SK-N-SH treated with all-trans-retinoic acid at 6 μM for 48 hours (cell line): ENCODE results near the gene GPC5.

ENCODE experiments used
- CREB5 ChIP-seq: fragments of 250-450 bp; sonication (Bioruptor Pico); IDR thresholded peaks from 2 replicates; pipeline ENCODE4 v1.5.1; 2020; ENCODE audit warnings: low read depth, mild to moderate bottlenecking, moderate library complexity
- OSR1 ChIP-seq: fragments of 250-450 bp; sonication (Bioruptor Pico); IDR thresholded peaks from 2 replicates; pipeline ENCODE4 v1.8.0; 2022; ENCODE audit warnings: moderate library complexity, mild to moderate bottlenecking, inconsistent platforms
- TOX ChIP-seq: fragments of 250-450 bp; sonication (Bioruptor Pico); IDR thresholded peaks from 2 replicates; pipeline ENCODE4 v1.8.0; 2021; ENCODE audit warnings: mild to moderate bottlenecking, moderate library complexity, borderline replicate concordance
- ZFP3 ChIP-seq: fragments of 250-450 bp; sonication (Bioruptor Pico); IDR thresholded peaks from 2 replicates; pipeline ENCODE4 v1.5.0; 2020; ENCODE audit warnings: mild to moderate bottlenecking, moderate library complexity
- ZFP30 ChIP-seq: fragments of 450-650 bp; formaldehyde crosslinking; IDR thresholded peaks from 2 replicates; pipeline ENCODE4 v1.5.0; 2022; ENCODE audit warnings: mild to moderate bottlenecking, moderate library complexity
- TF ChIP-seq, protein P1 (sequence below): fragments of 250-450 bp; sonication (Bioruptor Pico); IDR thresholded peaks from 2 replicates; pipeline ENCODE4 v1.5.0; 2020; ENCODE audit warnings: mild to moderate bottlenecking, moderate library complexity
- TF ChIP-seq, protein P2 (sequence below): fragments of 250-450 bp; sonication (Bioruptor Pico); IDR thresholded peaks from 2 replicates; pipeline ENCODE4 v1.8.0; 2020; ENCODE audit warnings: mild to moderate bottlenecking, moderate library complexity, borderline replicate concordance

GRCh38 chr13:91564396-91564795, 166.0 kb downstream of the GPC5 start:
- TF ChIP-seq ZFP30 (no peak), OSR1 (no peak), CREB5 (CRISPR knock-in tag) (no peak), ZFP3 (CRISPR knock-in tag) (no peak), TOX (CRISPR knock-in tag) (no peak)
- TF ChIP-seq, protein P1, sequence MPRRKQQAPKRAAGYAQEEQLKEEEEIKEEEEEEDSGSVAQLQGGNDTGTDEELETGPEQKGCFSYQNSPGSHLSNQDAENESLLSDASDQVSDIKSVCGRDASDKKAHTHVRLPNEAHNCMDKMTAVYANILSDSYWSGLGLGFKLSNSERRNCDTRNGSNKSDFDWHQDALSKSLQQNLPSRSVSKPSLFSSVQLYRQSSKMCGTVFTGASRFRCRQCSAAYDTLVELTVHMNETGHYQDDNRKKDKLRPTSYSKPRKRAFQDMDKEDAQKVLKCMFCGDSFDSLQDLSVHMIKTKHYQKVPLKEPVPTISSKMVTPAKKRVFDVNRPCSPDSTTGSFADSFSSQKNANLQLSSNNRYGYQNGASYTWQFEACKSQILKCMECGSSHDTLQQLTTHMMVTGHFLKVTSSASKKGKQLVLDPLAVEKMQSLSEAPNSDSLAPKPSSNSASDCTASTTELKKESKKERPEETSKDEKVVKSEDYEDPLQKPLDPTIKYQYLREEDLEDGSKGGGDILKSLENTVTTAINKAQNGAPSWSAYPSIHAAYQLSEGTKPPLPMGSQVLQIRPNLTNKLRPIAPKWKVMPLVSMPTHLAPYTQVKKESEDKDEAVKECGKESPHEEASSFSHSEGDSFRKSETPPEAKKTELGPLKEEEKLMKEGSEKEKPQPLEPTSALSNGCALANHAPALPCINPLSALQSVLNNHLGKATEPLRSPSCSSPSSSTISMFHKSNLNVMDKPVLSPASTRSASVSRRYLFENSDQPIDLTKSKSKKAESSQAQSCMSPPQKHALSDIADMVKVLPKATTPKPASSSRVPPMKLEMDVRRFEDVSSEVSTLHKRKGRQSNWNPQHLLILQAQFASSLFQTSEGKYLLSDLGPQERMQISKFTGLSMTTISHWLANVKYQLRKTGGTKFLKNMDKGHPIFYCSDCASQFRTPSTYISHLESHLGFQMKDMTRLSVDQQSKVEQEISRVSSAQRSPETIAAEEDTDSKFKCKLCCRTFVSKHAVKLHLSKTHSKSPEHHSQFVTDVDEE (CRISPR knock-in tag), result no peak; the same call in 1 of the 2 replicates
- TF ChIP-seq, protein P2, sequence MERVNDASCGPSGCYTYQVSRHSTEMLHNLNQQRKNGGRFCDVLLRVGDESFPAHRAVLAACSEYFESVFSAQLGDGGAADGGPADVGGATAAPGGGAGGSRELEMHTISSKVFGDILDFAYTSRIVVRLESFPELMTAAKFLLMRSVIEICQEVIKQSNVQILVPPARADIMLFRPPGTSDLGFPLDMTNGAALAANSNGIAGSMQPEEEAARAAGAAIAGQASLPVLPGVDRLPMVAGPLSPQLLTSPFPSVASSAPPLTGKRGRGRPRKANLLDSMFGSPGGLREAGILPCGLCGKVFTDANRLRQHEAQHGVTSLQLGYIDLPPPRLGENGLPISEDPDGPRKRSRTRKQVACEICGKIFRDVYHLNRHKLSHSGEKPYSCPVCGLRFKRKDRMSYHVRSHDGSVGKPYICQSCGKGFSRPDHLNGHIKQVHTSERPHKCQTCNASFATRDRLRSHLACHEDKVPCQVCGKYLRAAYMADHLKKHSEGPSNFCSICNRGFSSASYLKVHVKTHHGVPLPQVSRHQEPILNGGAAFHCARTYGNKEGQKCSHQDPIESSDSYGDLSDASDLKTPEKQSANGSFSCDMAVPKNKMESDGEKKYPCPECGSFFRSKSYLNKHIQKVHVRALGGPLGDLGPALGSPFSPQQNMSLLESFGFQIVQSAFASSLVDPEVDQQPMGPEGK, result no peak
